T-helper 2 cell treated with Interferon-gamma antibody and Interleukin-4, amounts not matched to agents 5 μg/mL and 100 μg/mL, for 36 hours (primary cell): ENCODE data around the gene MBNL2.

Experiments used
- DNase-seq: peaks from one replicate; pipeline ENCODE4 v3.0.0; 2021; ENCODE audit warnings: low spot score
- H3K27ac Mint-ChIP-seq: one replicate; pipeline ENCODE4 v1.8.0; 2021; ENCODE audit warnings: mild to moderate bottlenecking, mixed read lengths
- H3K27me3 Mint-ChIP-seq: one replicate; pipeline ENCODE4 v1.8.0; 2021; ENCODE audit warnings: low read depth, mixed read lengths
- H3K36me3 Mint-ChIP-seq: one replicate; pipeline ENCODE4 v1.8.0; 2021; ENCODE audit warnings: low read depth, mixed read lengths
- H3K4me1 Mint-ChIP-seq: one replicate; pipeline ENCODE4 v1.8.0; 2021; ENCODE audit warnings: low read depth, mixed read lengths
- H3K4me3 Mint-ChIP-seq: one replicate; pipeline ENCODE4 v1.8.0; 2022; ENCODE audit warnings: mild to moderate bottlenecking, moderate library complexity, mixed read lengths
- H3K9me3 Mint-ChIP-seq: one replicate; pipeline ENCODE4 v1.8.0; 2021; ENCODE audit warnings: mixed read lengths

Gene MBNL2

DNA sequence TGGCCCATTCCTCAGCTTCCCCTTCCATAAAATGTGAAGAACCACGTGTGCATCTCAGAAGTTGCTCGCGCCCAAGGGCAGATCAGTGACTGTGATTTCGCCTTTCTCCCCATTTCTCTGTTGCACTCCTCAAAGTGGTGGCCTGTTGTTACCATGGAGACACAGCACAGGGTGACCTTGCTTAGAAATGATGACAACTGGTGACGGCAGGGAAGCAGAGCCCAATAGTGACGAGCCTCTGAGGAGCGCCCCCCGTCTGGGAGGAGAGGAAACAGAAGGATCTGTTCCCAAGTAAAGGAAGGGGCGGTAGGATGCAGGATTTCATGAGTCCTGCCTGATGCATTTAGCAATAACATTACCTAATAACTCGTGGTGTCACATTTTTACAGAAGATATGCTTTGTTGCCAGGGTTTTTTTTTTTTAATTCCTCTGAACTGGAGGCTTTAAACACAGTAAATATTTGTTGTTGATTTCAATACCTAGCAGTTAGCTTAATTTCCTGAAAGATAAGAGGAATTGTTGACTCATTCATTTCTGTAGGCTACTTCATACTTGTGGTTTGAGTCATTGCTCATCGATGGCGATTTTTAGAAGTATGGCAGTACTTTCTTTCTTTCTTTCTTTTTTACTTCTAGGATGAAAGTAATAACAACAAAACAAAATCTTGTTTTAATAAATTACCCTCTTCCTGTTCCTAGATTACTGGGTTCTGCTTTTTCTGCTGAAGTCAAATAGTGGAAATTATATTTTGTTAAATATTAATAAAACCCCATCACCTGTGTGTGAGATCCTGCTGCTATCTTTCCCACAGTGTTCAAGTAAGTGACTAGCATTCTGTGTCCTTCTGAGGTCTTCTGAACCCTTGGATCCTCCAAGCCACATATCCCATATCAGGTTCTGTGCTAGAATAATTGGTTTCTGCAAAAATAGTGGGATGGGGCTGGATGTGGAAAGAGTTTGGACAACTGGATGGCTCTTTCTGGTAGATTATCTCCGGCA is 36.0 kb downstream of the MBNL2 start:
- DNase-seq = no peak
- peaks cover 14% of the 10 kb centered on the region for H3K36me3 Mint-ChIP-seq
- no peaks in the 10 kb centered on the region for H3K27me3 Mint-ChIP-seq
- peak overlapping the region; percentile 67 for H3K4me3 Mint-ChIP-seq
- peaks cover 78% of the 10 kb centered on the region for H3K4me1 Mint-ChIP-seq
- peak overlapping the region; percentile 90 for H3K27ac Mint-ChIP-seq
- no peaks in the 10 kb centered on the region for H3K9me3 Mint-ChIP-seq

DNA sequence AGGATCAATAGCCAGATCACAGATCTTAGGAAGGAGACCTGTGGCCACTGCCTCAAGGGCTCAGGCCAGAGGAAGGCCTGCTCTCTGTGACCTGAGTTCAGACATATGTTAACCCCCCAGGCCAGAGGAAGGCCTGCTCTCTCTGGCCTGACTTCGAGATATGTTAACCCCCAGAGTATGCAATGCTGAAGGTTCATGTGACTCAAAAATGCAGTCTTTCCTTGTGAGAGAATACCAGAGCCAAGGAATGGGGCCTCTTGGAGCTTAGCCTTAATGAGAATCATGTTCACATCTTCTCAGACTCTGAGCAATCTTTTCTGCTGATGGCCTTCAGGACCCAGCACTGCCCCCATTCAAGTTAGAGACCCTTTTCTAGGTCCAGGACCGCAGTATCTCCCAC is 36.7 kb downstream of the MBNL2 start:
- no peak for DNase-seq
- Mint-ChIP-seq H3K4me3 (peak overlapping the region; percentile 30), H3K27ac (peak overlapping the region; percentile 90), H3K36me3 (peaks cover 16% of the 10 kb centered on the region), H3K9me3 (no peaks in the 10 kb centered on the region), H3K4me1 (peaks cover 80% of the 10 kb centered on the region), H3K27me3 (no peaks in the 10 kb centered on the region)

DNA sequence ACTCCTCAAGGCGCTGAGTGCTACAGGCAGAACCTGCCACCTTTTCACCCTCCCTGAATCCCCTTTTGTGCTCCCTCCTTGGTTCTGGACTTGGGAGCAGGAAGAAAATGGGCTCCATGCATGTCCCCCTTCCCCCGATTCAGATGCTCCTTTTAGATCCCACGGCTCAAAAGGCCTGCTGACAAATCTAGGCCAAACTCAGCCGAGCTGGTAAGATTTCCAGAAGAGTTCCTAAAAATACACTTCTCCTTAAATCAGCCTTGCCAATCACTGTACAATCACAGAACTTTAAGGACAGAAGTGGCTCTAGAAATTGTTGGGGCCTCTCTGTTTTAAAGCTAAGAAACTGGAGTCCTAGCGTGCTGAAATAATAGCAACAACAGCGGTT is 37.3 kb downstream of the MBNL2 start:
- Mint-ChIP-seq H3K27ac (peak overlapping the region; percentile 14), H3K27me3 (no peaks in the 10 kb centered on the region), H3K4me3 (no peak overlapping the region), H3K9me3 (no peaks in the 10 kb centered on the region), H3K4me1 (peaks cover 79% of the 10 kb centered on the region), H3K36me3 (peaks cover 16% of the 10 kb centered on the region)
- DNase-seq = no peak

DNA sequence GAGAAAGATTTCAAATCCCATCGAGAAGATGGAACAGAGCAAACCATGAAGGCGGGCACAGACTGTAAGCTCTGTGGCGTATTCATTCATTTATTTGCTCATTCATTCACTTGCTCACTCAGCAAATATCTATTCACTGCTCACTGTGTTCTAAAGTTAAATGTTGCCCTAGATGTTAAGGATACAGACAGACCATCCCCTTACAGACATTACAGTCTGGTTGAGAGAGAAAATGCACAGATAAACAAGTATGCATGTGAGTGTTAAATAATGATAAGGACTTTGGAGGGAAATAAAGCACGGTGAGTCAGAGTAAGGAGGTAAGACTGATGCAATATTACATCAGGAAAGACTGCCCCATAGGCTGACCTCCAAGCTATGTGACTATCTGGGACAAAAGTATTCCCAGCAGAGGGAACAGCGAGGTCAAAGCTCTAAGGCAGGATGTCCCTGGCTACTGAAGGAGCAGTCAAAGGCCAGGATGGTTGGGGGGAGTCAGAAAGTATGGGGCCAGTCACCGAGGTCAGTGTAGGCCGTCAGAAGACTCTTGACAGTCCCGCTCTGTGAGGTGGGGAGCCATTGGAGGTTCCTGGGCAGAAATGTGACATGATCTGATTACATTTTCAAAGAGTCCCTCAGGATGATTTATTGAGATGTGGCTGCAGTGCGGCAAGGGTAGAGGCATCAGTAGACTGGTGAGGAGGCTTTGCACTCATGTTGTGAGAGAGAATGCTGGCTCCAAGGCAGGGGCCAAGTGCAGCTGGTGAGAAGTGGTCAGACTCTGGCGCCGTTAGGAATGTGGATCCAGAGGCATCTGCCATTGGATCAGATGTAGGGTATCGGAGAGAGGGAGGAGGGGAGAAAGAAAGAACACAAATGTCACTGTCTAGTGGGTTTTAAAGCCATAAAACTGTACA is 37.9 kb downstream of the MBNL2 start:
- H3K27me3 Mint-ChIP-seq = no peaks in the 10 kb centered on the region
- H3K4me1 Mint-ChIP-seq = peaks cover 77% of the 10 kb centered on the region
- peak overlapping the region; percentile 49 for H3K27ac Mint-ChIP-seq
- peak overlapping the region; percentile 1 for H3K4me3 Mint-ChIP-seq
- DNase-seq = no peak
- peaks cover 16% of the 10 kb centered on the region for H3K36me3 Mint-ChIP-seq
- H3K9me3 Mint-ChIP-seq = no peaks in the 10 kb centered on the region

DNA sequence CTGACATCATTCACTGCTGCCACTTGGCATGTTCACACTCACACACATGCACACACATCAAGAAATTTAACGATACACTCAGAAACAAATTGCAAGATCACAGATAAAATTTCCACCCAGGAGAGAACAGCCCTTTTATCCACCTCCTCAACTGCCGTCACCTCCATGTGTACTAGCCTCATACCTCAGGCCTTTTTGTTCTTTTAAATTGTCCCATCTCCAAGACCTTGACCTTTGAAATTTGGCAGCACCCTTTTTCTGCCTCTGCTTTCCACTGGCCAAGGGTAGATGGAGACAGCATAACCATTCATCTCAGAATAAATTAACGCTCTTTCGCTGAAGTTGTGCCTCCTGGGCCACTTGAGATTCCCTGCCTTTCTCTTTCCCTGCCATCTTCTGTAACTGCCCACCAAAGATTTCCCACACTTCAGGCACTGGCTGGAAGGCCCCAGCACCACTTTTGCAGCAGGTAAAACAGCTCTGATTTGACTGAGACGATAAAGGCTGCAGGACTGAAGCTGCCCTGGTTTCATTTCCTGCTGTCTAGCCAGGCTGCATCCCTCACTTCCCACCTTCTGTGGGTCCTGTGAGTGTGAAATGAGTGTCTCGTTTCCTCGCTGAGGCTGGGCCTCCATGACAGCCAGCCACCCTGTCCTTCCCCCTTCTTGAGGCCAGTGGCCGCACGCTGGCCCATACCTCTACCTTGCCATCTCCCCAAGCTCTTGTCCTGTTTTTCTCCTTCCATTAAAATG is 39.3 kb downstream of the MBNL2 start:
- Mint-ChIP-seq H3K9me3 (no peaks in the 10 kb centered on the region), H3K4me1 (peaks cover 67% of the 10 kb centered on the region), H3K36me3 (peaks cover 12% of the 10 kb centered on the region), H3K4me3 (peak overlapping the region; percentile 47), H3K27me3 (no peaks in the 10 kb centered on the region), H3K27ac (peak overlapping the region; percentile 45)
- DNase-seq = peak; percentile 34

GRCh38 chr13:97262058-97262457 is 39.9 kb downstream of the MBNL2 start:
- H3K4me3 Mint-ChIP-seq = peak overlapping the region; percentile 47
- H3K27ac Mint-ChIP-seq = peak overlapping the region; percentile 49
- no peak for DNase-seq
- H3K36me3 Mint-ChIP-seq = peaks cover 8% of the 10 kb centered on the region
- H3K4me1 Mint-ChIP-seq = peaks cover 61% of the 10 kb centered on the region
- H3K27me3 Mint-ChIP-seq = no peaks in the 10 kb centered on the region
- no peaks in the 10 kb centered on the region for H3K9me3 Mint-ChIP-seq

DNA sequence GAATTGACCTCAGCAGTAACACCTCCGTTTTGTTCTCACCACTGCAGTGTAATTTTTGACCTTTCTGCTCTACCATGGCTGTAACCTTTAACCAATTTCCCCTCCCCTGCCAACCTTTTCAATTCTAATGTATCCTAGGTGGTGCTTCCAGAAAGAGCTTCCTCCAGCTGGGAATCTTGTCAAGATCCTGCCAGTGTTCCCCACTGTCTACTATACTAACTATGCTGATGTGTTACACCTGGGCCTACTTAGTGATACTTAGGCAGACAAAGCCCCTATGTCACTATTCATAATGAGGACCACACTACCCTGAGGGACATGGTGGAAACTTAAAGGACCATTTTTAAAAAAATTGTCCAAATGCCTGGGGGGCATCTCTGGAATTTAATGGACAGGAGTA is 41.0 kb downstream of the MBNL2 start:
- Mint-ChIP-seq H3K27ac (peak overlapping the region; percentile 14), H3K9me3 (no peaks in the 10 kb centered on the region), H3K4me1 (peaks cover 51% of the 10 kb centered on the region)

GRCh38 chr13:97264663-97265062 is 42.5 kb downstream of the MBNL2 start:
- Mint-ChIP-seq H3K27ac (no peak overlapping the region), H3K4me3 (no peak overlapping the region), H3K36me3 (peaks cover 4% of the 10 kb centered on the region), H3K27me3 (no peaks in the 10 kb centered on the region), H3K4me1 (peaks cover 38% of the 10 kb centered on the region), H3K9me3 (no peaks in the 10 kb centered on the region)
- DNase-seq = no peak

More for the DNA sequence above, 41.0 kb downstream of the MBNL2 start:
- Mint-ChIP-seq H3K4me3 (no peak overlapping the region), H3K27me3 (no peaks in the 10 kb centered on the region), H3K36me3 (peaks cover 6% of the 10 kb centered on the region)
- no peak for DNase-seq

- no peak for DNase-seq
- Mint-ChIP-seq H3K36me3 (peaks cover 6% of the 10 kb centered on the region), H3K27ac (no peak overlapping the region), H3K27me3 (no peaks in the 10 kb centered on the region), H3K4me1 (peaks cover 22% of the 10 kb centered on the region), H3K4me3 (no peak overlapping the region), H3K9me3 (no peaks in the 10 kb centered on the region)
Measured at GRCh38 chr13:97266332-97266731, 44.2 kb downstream of the MBNL2 start.

DNA sequence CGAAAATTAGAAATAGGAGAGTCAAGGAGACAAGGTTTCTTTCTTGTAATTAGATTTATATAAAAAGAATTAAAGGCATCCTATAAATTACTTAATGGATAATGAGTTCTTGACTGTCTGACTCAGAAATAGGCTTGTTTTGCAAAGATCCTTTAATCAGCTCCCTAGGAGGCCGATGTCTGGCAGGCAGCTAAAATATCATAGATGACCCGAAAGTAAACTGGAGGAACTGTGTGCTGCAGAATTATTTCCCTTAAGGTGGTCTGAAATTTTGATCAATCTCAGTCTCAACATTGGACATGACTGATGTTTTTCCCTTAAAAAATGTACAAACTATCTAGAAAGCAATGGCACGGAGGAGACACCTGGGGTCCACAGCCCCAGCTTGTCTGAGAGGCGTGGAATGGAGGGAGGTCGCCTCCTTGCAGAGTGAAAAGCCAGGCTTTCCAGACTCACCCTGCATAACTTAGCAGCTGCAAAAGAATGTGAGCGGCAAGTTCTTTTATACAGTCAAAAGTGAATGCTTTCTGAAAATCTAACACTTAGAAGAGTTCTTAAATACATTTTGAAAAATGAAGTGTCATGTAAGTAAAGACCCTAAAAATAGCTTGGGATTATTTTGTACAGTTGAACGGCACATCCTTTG is 44.8 kb downstream of the MBNL2 start:
- no peak for DNase-seq
- H3K4me3 Mint-ChIP-seq = no peak overlapping the region
- no peaks in the 10 kb centered on the region for H3K9me3 Mint-ChIP-seq
- peaks cover 20% of the 10 kb centered on the region for H3K4me1 Mint-ChIP-seq
- H3K27ac Mint-ChIP-seq = no peak overlapping the region
- H3K27me3 Mint-ChIP-seq = no peaks in the 10 kb centered on the region
- H3K36me3 Mint-ChIP-seq = peaks cover 6% of the 10 kb centered on the region

GRCh38 chr13:97267418-97268059 is 45.4 kb downstream of the MBNL2 start:
- DNase-seq = no peak
- Mint-ChIP-seq H3K27ac (no peak overlapping the region), H3K36me3 (peaks cover 6% of the 10 kb centered on the region), H3K27me3 (no peaks in the 10 kb centered on the region), H3K9me3 (no peaks in the 10 kb centered on the region), H3K4me3 (no peak overlapping the region), H3K4me1 (peaks cover 19% of the 10 kb centered on the region)

DNA sequence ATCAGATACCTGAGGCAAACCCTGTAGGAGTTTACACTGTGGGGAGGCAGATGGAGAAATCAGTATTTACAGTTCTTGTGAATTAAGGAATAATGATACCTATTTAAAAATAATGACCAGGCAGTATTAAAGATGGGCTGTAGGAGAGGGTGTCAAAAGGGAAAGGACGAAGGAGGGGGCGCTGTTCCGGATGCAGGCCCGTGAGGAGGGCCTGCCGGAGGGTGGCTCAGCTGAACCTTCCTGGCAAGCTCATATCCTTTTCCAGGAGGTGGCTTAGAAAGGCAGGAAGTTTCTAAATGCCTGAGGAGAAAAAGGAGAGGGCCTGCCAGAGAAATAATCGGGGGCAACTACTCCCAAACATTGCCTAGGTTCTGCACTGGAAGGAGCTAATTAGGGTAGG is 46.6 kb downstream of the MBNL2 start:
- peaks cover 2% of the 10 kb centered on the region for H3K36me3 Mint-ChIP-seq
- H3K27ac Mint-ChIP-seq = no peak overlapping the region
- H3K27me3 Mint-ChIP-seq = no peaks in the 10 kb centered on the region
- no peak overlapping the region for H3K4me3 Mint-ChIP-seq
- DNase-seq = no peak
- H3K9me3 Mint-ChIP-seq = no peaks in the 10 kb centered on the region
- peaks cover 15% of the 10 kb centered on the region for H3K4me1 Mint-ChIP-seq

DNA sequence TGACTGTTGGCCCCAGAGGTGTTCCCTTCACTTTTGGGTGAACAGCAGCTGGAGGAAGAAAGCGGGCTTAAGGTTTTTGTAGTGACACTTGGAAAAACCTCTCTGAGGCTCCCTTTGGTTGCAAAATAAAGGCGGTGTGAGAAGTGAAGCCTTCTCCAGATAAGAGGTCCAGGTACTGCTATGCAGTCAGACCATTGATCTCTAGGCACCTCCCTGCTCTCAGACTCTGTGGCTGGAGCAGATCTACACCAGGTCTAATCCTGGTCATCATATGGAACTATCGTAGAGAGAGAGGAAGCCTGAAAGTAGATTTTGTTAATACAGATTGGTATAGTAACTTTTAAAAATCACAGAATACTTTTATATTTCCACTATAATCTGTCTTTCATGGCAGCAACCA is 47.5 kb downstream of the MBNL2 start:
- H3K4me1 Mint-ChIP-seq = peaks cover 13% of the 10 kb centered on the region
- no peak for DNase-seq
- H3K4me3 Mint-ChIP-seq = no peak overlapping the region
- H3K9me3 Mint-ChIP-seq = no peaks in the 10 kb centered on the region
- H3K27ac Mint-ChIP-seq = no peak overlapping the region
- peaks cover 4% of the 10 kb centered on the region for H3K36me3 Mint-ChIP-seq
- no peaks in the 10 kb centered on the region for H3K27me3 Mint-ChIP-seq
